Type B pancreatic cell (in vitro differentiated cells): ENCODE data around the gene IGSF11. TPM values are rescaled to one million over a fixed set of nuclear protein-coding genes. Genes with fewer than 3 reads are reported as not detected.

Experiments
- DNase-seq: peaks from one replicate; pipeline ENCODE4 v3.0.0; 2021; ENCODE audit warnings: mixed read lengths; ENCODE audit not compliant: unreplicated experiment; ENCODE audit errors: extremely low spot score
- H3K27ac Mint-ChIP-seq: 2 replicates; pipeline ENCODE4 v1.8.0; 2021; ENCODE audit warnings: mild to moderate bottlenecking, mixed read lengths
- H3K27me3 Mint-ChIP-seq: 2 replicates; pipeline ENCODE4 v1.8.0; 2021; ENCODE audit warnings: mixed read lengths
- H3K36me3 Mint-ChIP-seq: 2 replicates; pipeline ENCODE4 v1.8.0; 2021; ENCODE audit warnings: mixed read lengths
- H3K4me1 Mint-ChIP-seq: one replicate; pipeline ENCODE4 v1.8.0; 2021; ENCODE audit warnings: mixed read lengths; ENCODE audit not compliant: unreplicated experiment
- H3K4me3 Mint-ChIP-seq: 2 replicates; pipeline ENCODE4 v1.8.0; 2021; ENCODE audit warnings: mild to moderate bottlenecking, mixed read lengths
- H3K9me3 Mint-ChIP-seq: 2 replicates; pipeline ENCODE4 v1.8.0; 2021; ENCODE audit warnings: mixed read lengths
- total RNA-seq: library from RNA; stranded (reverse); gene quantifications from 2 replicates; pipeline ENCODE4 v1.2.1, GENCODE V29; 2021; ENCODE audit warnings: low replicate concordance
- TF ChIP-seq, protein P1 (sequence below): fragments of 200-600 bp; sonication (generic); conservative IDR thresholded peaks from 2 replicates; pipeline ENCODE4 v1.5.0; 2021; ENCODE audit warnings: antibody characterized with exemption, mild to moderate bottlenecking

The IGSF11 gene
- total RNA-seq, 1 donor from 2014 or later, result 2.3 TPM

DNA sequence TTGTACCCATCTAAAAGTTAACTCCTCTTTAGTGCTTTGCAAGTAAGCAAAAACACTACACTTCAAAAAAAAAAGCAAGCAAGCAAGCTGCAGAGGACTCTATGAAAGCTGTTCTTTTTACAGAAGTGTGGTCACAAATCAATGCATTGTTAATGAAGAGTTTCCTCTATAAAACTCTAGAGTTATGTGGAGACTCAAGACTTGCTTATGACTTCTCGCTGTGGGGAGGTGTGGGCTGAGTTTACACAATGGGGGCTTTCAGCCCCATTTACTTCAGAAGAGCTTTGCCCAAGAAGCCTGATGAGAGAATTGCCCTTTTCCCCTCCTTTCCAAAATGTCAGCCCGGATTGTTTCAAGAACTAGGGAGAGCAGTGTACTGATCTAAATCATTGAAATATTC lies 144.4 kb downstream of the IGSF11 start:
- H3K4me3 Mint-ChIP-seq, result no peak overlapping the region
- no peaks in the 10 kb centered on the region for H3K36me3 Mint-ChIP-seq
- TF ChIP-seq, protein P1, sequence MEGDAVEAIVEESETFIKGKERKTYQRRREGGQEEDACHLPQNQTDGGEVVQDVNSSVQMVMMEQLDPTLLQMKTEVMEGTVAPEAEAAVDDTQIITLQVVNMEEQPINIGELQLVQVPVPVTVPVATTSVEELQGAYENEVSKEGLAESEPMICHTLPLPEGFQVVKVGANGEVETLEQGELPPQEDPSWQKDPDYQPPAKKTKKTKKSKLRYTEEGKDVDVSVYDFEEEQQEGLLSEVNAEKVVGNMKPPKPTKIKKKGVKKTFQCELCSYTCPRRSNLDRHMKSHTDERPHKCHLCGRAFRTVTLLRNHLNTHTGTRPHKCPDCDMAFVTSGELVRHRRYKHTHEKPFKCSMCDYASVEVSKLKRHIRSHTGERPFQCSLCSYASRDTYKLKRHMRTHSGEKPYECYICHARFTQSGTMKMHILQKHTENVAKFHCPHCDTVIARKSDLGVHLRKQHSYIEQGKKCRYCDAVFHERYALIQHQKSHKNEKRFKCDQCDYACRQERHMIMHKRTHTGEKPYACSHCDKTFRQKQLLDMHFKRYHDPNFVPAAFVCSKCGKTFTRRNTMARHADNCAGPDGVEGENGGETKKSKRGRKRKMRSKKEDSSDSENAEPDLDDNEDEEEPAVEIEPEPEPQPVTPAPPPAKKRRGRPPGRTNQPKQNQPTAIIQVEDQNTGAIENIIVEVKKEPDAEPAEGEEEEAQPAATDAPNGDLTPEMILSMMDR, result no peak
- no peaks in the 10 kb centered on the region for H3K9me3 Mint-ChIP-seq
- no peak overlapping the region for H3K27ac Mint-ChIP-seq
- H3K4me1 Mint-ChIP-seq, result no peaks in the 10 kb centered on the region
- DNase-seq, result no peak
- peaks cover 17% of the 10 kb centered on the region for H3K27me3 Mint-ChIP-seq

- Mint-ChIP-seq H3K4me1 (no peaks in the 10 kb centered on the region), H3K9me3 (no peaks in the 10 kb centered on the region), H3K27me3 (peaks cover 22% of the 10 kb centered on the region), H3K4me3 (no peak overlapping the region), H3K27ac (no peak overlapping the region), H3K36me3 (no peaks in the 10 kb centered on the region)
- DNase-seq, result no peak
- TF ChIP-seq, protein P1, result no peak
These were observed 145.0 kb downstream of the IGSF11 start for GRCh38 chr3:118889691-118890090.

- no peaks in the 10 kb centered on the region for H3K4me1 Mint-ChIP-seq
- H3K27ac Mint-ChIP-seq, result no peak overlapping the region
- H3K9me3 Mint-ChIP-seq, result no peaks in the 10 kb centered on the region
- no peak overlapping the region for H3K4me3 Mint-ChIP-seq
- no peak for DNase-seq
- H3K27me3 Mint-ChIP-seq, result peaks cover 24% of the 10 kb centered on the region
- H3K36me3 Mint-ChIP-seq, result no peaks in the 10 kb centered on the region
- TF ChIP-seq, protein P1, result no peak
These were observed 147.9 kb downstream of the IGSF11 start for GRCh38 chr3:118886708-118887107.

- DNase-seq, result no peak
- H3K4me3 Mint-ChIP-seq, result no peak overlapping the region
- no peaks in the 10 kb centered on the region for H3K4me1 Mint-ChIP-seq
- no peak overlapping the region for H3K27ac Mint-ChIP-seq
- TF ChIP-seq, protein P1, result peak; percentile 94
- no peaks in the 10 kb centered on the region for H3K36me3 Mint-ChIP-seq
- H3K9me3 Mint-ChIP-seq, result no peaks in the 10 kb centered on the region
- H3K27me3 Mint-ChIP-seq, result peaks cover 29% of the 10 kb centered on the region
These were observed 149.9 kb downstream of the IGSF11 start for GRCh38 chr3:118884748-118885206.

DNA sequence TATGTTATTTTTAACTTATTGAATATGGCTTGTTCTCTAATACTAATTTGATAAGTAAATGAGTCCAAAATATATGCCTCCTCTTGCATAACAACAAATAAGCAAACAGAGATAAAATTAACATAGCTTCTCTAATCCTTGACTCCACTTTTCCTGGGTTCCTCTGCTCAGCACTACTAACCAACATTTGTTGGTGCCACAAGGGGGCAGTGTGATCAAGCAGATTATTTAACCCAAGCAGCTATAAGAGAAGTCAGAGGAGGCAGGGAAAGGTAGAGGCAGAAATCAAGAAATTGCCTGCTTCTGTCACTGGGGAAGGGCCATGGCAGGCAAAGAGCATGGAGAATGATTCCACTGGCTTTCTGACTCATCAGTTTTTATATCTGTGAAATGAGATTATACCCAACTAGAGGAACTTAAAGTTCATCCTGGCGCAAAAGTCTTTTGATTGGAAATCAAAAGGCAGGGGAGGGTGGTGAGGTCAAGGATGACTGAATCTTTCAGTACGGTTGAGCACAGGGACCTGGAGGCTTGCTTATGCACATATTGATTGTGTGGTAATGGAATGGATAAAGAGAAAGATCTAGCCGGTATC lies 152.2 kb downstream of the IGSF11 start:
- TF ChIP-seq, protein P1, result peak; percentile 90
- Mint-ChIP-seq H3K27me3 (peaks cover 30% of the 10 kb centered on the region), H3K4me1 (no peaks in the 10 kb centered on the region), H3K4me3 (no peak overlapping the region), H3K36me3 (no peaks in the 10 kb centered on the region), H3K9me3 (no peaks in the 10 kb centered on the region), H3K27ac (no peak overlapping the region)
- no peak for DNase-seq

DNA sequence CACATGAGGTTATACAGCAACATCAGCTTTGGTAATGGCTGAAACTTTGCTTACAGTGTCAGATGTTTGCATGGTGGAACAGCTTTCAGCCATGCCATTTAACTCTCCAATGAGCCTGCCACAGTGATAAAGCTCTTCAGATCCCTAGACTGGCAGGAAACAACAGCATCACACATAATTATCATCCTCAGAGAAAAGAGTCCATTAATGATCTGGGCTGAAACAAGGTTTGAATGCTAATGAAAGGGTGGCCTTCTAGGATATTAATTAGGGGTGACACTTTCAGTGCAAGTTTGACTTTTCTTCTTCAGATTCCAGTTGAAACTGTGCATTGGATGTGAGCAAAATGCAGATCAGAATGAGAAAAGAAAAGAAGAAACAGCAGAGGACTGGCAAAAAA lies 166.6 kb downstream of the IGSF11 start:
- Mint-ChIP-seq H3K27me3 (no peaks in the 10 kb centered on the region), H3K4me3 (no peak overlapping the region), H3K9me3 (peaks cover 13% of the 10 kb centered on the region), H3K27ac (no peak overlapping the region), H3K4me1 (no peaks in the 10 kb centered on the region), H3K36me3 (no peaks in the 10 kb centered on the region)
- TF ChIP-seq, protein P1, result no peak
- no peak for DNase-seq
